Fibroblast of lung (primary cell): ENCODE data around the gene EPHB3.

Experiments used
- EZH2 ChIP-seq: IDR thresholded peaks from 2 replicates; pipeline ENCODE4 v1.5.1; 2012; ENCODE audit warnings: low read length, control low read depth, mild to moderate bottlenecking; ENCODE audit errors: missing control alignments
- TF ChIP-seq, protein P1 (sequence below), 2 donors: IDR thresholded peaks in 1 of 2; conservative IDR thresholded peaks in 1 of 2; 1 replicate in 1 of 2; 2 replicates in 1 of 2; pipeline ENCODE4 v1.5.1; 2011 to 2012; ENCODE audit warnings: low read length in 2 of 2, control low read depth in 1 of 2, inconsistent platforms in 1 of 2, low read depth in 1 of 2, mild to moderate bottlenecking in 1 of 2

GRCh38 chr3:184601576-184602371 is 40.2 kb downstream of the EPHB3 start:
- TF ChIP-seq, protein P1, sequence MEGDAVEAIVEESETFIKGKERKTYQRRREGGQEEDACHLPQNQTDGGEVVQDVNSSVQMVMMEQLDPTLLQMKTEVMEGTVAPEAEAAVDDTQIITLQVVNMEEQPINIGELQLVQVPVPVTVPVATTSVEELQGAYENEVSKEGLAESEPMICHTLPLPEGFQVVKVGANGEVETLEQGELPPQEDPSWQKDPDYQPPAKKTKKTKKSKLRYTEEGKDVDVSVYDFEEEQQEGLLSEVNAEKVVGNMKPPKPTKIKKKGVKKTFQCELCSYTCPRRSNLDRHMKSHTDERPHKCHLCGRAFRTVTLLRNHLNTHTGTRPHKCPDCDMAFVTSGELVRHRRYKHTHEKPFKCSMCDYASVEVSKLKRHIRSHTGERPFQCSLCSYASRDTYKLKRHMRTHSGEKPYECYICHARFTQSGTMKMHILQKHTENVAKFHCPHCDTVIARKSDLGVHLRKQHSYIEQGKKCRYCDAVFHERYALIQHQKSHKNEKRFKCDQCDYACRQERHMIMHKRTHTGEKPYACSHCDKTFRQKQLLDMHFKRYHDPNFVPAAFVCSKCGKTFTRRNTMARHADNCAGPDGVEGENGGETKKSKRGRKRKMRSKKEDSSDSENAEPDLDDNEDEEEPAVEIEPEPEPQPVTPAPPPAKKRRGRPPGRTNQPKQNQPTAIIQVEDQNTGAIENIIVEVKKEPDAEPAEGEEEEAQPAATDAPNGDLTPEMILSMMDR (conservative IDR thresholded peaks at IDR 0.05 in 1 of 2, IDR thresholded peaks at IDR 0.05 in 1 of 2; ENCODE audit: low read depth in 1 of 2, low read length in 2 of 2), result no peak
- TF ChIP-seq EZH2, result no peak
